ENCODE data around the gene TIMM50.

The TIMM50 gene

DNA sequence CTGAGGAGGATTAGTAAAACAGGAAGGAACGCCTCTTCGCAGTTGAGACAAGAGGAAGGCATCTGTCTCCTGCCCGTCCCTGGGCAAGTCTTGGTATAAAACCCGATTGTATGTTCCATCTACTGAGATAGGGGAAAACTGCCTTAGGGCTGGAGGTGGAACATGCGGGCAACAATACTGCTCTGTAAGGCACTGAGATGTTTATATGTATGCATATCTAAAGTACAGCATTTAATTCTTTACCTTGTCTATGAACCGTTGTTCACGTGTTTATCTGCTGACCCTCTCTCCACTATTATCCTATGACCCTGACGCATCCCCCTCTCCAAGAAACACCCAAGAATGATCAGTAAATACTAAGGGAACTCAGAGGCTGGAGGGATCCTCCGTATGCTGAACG, 722 bp upstream of the TIMM50 start:
- no peak overlapping the region for H3K4me3 ChIP-seq (ENCODE audit: control insufficient read depth, low read depth, low read length)
- TF ChIP-seq CTCF (IDR thresholded peaks at IDR 0.05; ENCODE audit: control insufficient read depth, insufficient read depth, low read depth, low read length, missing control alignments): no peak
- no peak for DNase-seq (ENCODE audit: low read depth)

- TF ChIP-seq CTCF (IDR thresholded peaks at IDR 0.05; ENCODE audit: control insufficient read depth, insufficient read depth, low read depth, low read length, missing control alignments): no peak
- H3K4me3 ChIP-seq (ENCODE audit: control insufficient read depth, low read depth, low read length): peak overlapping the region; percentile 66
- DNase-seq (ENCODE audit: low read depth): no peak
These were observed 549 bp downstream of the TIMM50 start for GRCh38 chr19:39481229-39481545.

DNA sequence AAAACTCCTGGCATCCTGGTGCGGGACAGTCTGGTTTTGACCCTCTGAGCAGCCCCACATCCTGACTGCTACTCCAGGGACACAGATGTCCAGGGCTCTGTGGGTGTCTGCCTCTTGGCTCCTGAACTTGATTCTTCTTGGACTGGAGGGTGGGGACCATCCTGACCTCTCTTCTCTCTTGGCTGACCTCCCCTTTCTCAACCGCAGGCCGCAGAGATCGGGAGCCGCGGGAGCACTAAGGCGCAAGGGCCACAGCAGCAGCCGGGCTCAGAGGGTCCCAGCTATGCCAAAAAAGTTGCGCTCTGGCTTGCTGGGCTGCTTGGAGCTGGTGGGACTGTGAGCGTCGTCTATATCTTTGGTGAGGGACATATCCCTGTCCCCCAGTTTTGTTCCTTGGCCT, 1.0 kb downstream of the TIMM50 start:
- DNase-seq (ENCODE audit: low read depth): no peak
- no peak for TF ChIP-seq CTCF (IDR thresholded peaks at IDR 0.05; ENCODE audit: control insufficient read depth, insufficient read depth, low read depth, low read length, missing control alignments)
- H3K4me3 ChIP-seq (ENCODE audit: control insufficient read depth, low read depth, low read length): peak overlapping the region; percentile 66

DNA sequence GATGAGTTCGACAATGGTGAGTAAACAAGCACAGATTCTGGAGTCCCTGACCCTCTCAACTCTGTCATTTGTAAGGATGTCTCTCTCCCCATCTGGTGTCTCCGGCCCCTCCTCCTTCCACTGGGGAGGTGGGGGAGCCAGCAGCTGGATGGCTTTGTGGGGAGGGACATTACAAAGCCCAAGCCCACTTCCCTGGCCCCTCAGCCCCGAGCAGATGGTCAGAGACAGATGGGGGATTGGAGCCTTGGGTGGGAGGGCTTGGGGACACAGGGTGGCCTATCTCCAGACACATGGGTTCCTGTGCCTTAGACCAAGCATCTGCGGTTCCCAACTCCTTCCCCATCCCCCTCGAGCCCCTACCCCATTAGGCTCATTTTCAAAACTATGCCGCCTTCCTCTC, 2.5 kb downstream of the TIMM50 start:
- no peak for DNase-seq (ENCODE audit: low read depth)
- no peak for TF ChIP-seq CTCF (IDR thresholded peaks at IDR 0.05; ENCODE audit: control insufficient read depth, insufficient read depth, low read depth, low read length, missing control alignments)
- no peak overlapping the region for H3K4me3 ChIP-seq (ENCODE audit: control insufficient read depth, low read depth, low read length)

GRCh38 chr19:39489756-39490155, 9.1 kb downstream of the TIMM50 start:
- no peak for DNase-seq (ENCODE audit: low read depth)
- H3K4me3 ChIP-seq (ENCODE audit: control insufficient read depth, low read depth, low read length): no peak overlapping the region

DNA sequence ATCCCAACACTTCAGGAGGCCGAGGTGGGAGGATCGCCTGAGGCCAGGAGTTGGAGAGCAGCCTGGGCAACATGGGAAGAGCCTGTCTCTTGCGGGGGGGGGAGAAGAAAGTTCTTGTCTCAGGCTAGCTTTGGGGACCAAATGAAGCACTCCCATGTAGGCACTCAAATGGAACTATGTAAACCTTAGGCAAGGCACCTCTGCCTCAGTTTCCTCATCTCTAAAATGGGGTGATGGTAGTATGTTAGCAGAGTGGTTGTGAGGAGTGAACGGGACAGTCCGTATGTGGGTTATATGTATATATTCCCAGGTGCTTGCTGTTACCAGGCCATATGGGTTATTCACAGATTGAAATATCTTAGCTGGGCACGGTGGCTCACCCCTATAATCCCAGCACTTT, 11.6 kb downstream of the TIMM50 start:
- no peak overlapping the region for H3K4me3 ChIP-seq (ENCODE audit: control insufficient read depth, low read depth, low read length)
- no peak for TF ChIP-seq CTCF (IDR thresholded peaks at IDR 0.05; ENCODE audit: control insufficient read depth, insufficient read depth, low read depth, low read length, missing control alignments)
- no peak for DNase-seq (ENCODE audit: low read depth)

More at GRCh38 chr19:39489756-39490155, 9.1 kb downstream of the TIMM50 start:
- no peak for TF ChIP-seq CTCF (IDR thresholded peaks at IDR 0.05; ENCODE audit: control insufficient read depth, insufficient read depth, low read depth, low read length, missing control alignments)

DNA sequence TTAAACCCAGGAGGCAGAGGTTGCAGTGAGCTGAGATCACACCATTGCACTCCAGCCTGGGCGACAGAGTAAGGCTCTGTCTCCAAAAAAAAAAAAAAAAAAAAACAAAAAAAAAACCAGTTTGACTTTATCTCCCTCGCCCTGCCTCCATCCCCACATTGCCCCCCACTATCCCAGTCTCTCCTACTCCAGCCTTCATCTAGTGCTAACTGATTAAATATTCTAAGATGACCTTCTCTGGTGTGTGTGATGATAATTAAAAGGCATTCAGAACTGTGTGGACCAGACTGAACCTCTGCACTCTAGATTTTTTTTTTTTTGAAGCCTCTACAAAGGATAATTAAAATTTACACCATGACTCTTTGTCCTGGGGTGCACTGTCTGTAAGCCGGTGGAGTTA, 12.2 kb downstream of the TIMM50 start:
- TF ChIP-seq CTCF (IDR thresholded peaks at IDR 0.05; ENCODE audit: control insufficient read depth, insufficient read depth, low read depth, low read length, missing control alignments): no peak
- DNase-seq (ENCODE audit: low read depth): no peak
- no peak overlapping the region for H3K4me3 ChIP-seq (ENCODE audit: control insufficient read depth, low read depth, low read length)

Data from AG09309 (cell line).